Stimulated activated naive B cell treated with anti-CD40 and anti-IgM and Interleukin-4, amounts not matched to agents 10 μg/mL and 1 μg/mL and 100 μg/mL, for 72 hours (primary cell): ENCODE data around the gene CAPZB.

Experiments
- ATAC-seq, 2 donors: fragments of 150-1000 bp; cut with Tn5 transposase; replicated peaks; 2 replicates each; pipeline ENCODE4 v1.10.0; 2021; ENCODE audit warnings: moderate library complexity in 1 of 2
- DNase-seq: peaks from one replicate; pipeline ENCODE4 v3.0.0; 2021
- H3K27ac Mint-ChIP-seq: one replicate; pipeline ENCODE4 v1.8.0; 2022; ENCODE audit warnings: mild to moderate bottlenecking, mixed read lengths
- H3K27me3 Mint-ChIP-seq, 2 donors: one replicate each; pipeline ENCODE4 v1.8.0; 2022; ENCODE audit warnings: mixed read lengths in 2 of 2
- H3K36me3 Mint-ChIP-seq, 2 donors: one replicate each; pipeline ENCODE4 v1.8.0; 2022; ENCODE audit warnings: mixed read lengths in 2 of 2, mild to moderate bottlenecking in 1 of 2
- H3K4me1 Mint-ChIP-seq, 2 donors: one replicate each; pipeline ENCODE4 v1.8.0; 2022; ENCODE audit warnings: mixed read lengths in 2 of 2, mild to moderate bottlenecking in 1 of 2
- H3K4me3 Mint-ChIP-seq, 2 donors: one replicate each; pipeline ENCODE4 v1.8.0; 2022; ENCODE audit warnings: mild to moderate bottlenecking in 2 of 2, mixed read lengths in 2 of 2, moderate library complexity in 1 of 2
- H3K9me3 Mint-ChIP-seq, 2 donors: one replicate each; pipeline ENCODE4 v1.8.0; 2022; ENCODE audit warnings: mixed read lengths in 2 of 2, mild to moderate bottlenecking in 1 of 2

Gene CAPZB

DNA sequence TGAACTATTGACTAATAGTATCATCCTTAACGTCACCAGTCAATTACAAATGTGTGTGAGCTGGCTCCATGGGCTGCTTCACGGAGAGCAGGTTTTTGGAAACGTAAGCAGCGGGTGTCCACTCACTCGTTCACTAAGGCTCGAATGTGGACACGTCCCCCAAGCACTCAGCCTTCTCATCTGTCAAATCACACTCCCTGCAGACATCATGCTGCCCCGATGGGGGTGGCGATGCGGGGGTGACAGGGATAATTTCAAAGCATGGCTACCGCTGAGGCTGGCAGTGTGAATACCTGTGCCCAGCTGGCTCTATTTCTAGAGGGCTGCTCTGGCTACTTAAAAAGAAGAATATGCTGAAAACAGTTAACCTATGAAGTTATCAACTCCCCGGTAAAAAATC lies 71.3 kb downstream of the CAPZB start:
- no peaks in the 10 kb centered on the region for H3K27me3 Mint-ChIP-seq
- H3K36me3 Mint-ChIP-seq: peaks cover 39 to 50% of the 10 kb centered on the region in 2 donors
- H3K27ac Mint-ChIP-seq: peak overlapping the region; percentile 9
- DNase-seq: no peak
- H3K4me3 Mint-ChIP-seq: no peak overlapping the region
- ATAC-seq: no peak
- peaks cover 31 to 61% of the 10 kb centered on the region in 2 donors for H3K4me1 Mint-ChIP-seq
- H3K9me3 Mint-ChIP-seq: no peaks in the 10 kb centered on the region

- Mint-ChIP-seq H3K4me1 (peaks cover 24 to 54% of the 10 kb centered on the region in 2 donors), H3K27me3 (no peaks in the 10 kb centered on the region), H3K27ac (peak overlapping the region; percentile 47), H3K9me3 (no peaks in the 10 kb centered on the region), H3K4me3 (no peak overlapping the region), H3K36me3 (peaks cover 27 to 45% of the 10 kb centered on the region in 2 donors)
- ATAC-seq (no peak), DNase-seq (no peak)
Measured at GRCh38 chr1:19412654-19413053, 72.7 kb downstream of the CAPZB start.

DNA sequence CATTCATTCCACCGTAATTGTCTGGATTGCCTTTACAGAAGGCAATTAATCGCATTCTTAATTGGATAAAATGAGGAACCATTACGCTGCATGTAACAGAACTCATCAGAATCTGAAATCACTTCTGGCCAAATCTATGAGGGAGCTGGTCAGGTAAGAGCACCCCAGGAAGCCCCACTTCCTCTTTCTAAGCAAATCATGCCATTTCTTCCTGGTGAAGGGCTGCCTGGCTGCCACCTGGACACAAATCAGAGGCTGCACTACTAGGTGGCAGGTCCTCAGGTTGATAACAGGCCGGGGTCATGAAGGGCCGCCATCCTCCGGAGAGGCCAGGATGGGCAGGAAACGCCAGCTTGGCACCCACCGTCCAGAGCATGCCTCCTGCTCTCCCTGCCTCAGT lies 73.7 kb downstream of the CAPZB start:
- H3K27ac Mint-ChIP-seq: peak overlapping the region; percentile 67
- no peak for DNase-seq
- ATAC-seq: peak; percentile 89 to 92

DNA sequence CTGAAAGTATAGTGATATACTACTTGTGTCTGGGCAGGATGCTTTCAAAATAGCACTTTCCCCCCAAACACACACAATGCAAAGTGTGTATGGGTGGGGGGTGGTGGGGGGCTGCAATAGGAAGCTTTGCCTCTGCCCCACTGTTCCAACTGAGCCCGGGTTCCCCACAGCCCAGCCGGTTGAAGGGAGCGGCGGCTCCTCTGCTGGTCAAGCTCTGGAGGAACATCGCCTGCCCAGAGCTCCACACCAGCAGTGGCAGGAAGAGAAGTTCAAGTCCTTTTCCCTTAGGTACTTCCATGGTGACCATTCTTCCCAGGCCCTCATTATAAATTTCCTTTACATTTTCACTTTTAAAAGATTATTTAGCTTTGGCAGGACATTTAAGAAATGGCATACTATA lies 74.9 kb downstream of the CAPZB start:
- Mint-ChIP-seq H3K9me3 (no peaks in the 10 kb centered on the region), H3K27ac (no peak overlapping the region), H3K27me3 (no peaks in the 10 kb centered on the region), H3K4me3 (no peak overlapping the region), H3K4me1 (peaks cover 28 to 60% of the 10 kb centered on the region in 2 donors), H3K36me3 (peaks cover 26 to 47% of the 10 kb centered on the region in 2 donors)
- DNase-seq (no peak), ATAC-seq (no peak)

More for the DNA sequence above, 73.7 kb downstream of the CAPZB start:
- H3K36me3 Mint-ChIP-seq: peaks cover 24 to 47% of the 10 kb centered on the region in 2 donors
- no peaks in the 10 kb centered on the region for H3K9me3 Mint-ChIP-seq
- H3K4me3 Mint-ChIP-seq: no peak overlapping the region
- peaks cover 25 to 53% of the 10 kb centered on the region in 2 donors for H3K4me1 Mint-ChIP-seq
- H3K27me3 Mint-ChIP-seq: no peaks in the 10 kb centered on the region

DNA sequence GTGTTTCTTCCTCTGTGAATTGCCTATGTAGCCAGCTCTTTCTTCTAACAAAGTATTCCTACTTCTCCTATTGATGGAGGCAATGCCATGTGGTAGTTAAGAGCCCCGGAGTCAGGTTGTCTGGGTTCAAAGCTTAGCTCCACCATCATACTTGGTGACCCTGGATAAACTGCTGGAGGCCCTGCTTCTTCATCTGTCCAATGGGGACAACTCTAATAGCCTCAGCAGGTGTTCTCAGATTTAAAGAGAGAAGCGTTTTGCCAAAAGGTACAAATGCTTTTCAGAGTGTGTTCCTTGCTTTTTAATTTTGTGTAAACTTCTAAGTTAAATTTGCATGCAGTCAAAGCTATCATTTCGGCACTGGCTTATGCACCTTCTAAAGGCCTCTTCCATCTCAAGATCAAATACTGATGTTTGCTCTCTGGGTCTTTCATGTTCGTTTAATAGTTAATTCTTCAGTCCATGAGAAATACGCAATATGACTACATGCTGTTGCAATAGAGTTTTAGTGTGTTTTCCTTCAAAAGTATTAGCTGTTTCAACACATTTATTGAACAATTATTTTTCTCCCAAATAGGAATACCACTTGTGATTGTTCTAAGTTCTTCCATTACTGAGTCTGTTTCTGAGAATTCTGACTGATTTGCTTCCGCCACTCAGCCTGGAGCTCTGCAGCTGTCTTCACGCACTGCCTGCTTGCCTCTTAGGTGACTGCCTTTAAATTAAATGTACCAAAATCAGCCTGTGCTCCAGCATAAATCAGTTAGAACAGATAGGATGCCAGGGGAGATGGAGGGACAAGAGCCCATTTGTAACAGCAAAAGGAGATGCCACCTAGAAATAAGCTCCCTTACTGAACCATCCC lies 75.6 kb downstream of the CAPZB start:
- H3K9me3 Mint-ChIP-seq: no peaks in the 10 kb centered on the region
- DNase-seq (no peak), ATAC-seq (no peak)
- peaks cover 29 to 67% of the 10 kb centered on the region in 2 donors for H3K4me1 Mint-ChIP-seq
- no peak overlapping the region for H3K27ac Mint-ChIP-seq
- H3K4me3 Mint-ChIP-seq: no peak overlapping the region
- H3K36me3 Mint-ChIP-seq: peaks cover 30 to 49% of the 10 kb centered on the region in 2 donors
- no peaks in the 10 kb centered on the region for H3K27me3 Mint-ChIP-seq

- Mint-ChIP-seq H3K9me3 (no peaks in the 10 kb centered on the region), H3K27ac (peak overlapping the region; percentile 89)
- no peak for ATAC-seq
Measured at GRCh38 chr1:19407494-19408096, 77.7 kb downstream of the CAPZB start.

GRCh38 chr1:19406680-19407079 lies 78.7 kb downstream of the CAPZB start:
- ATAC-seq (no peak), DNase-seq (no peak)
- H3K27me3 Mint-ChIP-seq: no peaks in the 10 kb centered on the region
- H3K9me3 Mint-ChIP-seq: no peaks in the 10 kb centered on the region
- H3K36me3 Mint-ChIP-seq: peaks cover 39 to 58% of the 10 kb centered on the region in 2 donors
- H3K27ac Mint-ChIP-seq: no peak overlapping the region
- H3K4me1 Mint-ChIP-seq: peaks cover 33 to 68% of the 10 kb centered on the region in 2 donors
- no peak overlapping the region for H3K4me3 Mint-ChIP-seq

More at GRCh38 chr1:19407494-19408096, 77.7 kb downstream of the CAPZB start:
- DNase-seq: no peak
- no peaks in the 10 kb centered on the region for H3K27me3 Mint-ChIP-seq
- H3K36me3 Mint-ChIP-seq: peaks cover 38 to 62% of the 10 kb centered on the region in 2 donors
- H3K4me1 Mint-ChIP-seq: peaks cover 33 to 70% of the 10 kb centered on the region in 2 donors
- no peak overlapping the region for H3K4me3 Mint-ChIP-seq

GRCh38 chr1:19405761-19406487 lies 79.4 kb downstream of the CAPZB start:
- DNase-seq (no peak), ATAC-seq (no peak)
- no peak overlapping the region for H3K4me3 Mint-ChIP-seq
- H3K9me3 Mint-ChIP-seq: no peaks in the 10 kb centered on the region
- peak overlapping the region; percentile 32 for H3K27ac Mint-ChIP-seq
- no peaks in the 10 kb centered on the region for H3K27me3 Mint-ChIP-seq
- peaks cover 38 to 62% of the 10 kb centered on the region in 2 donors for H3K36me3 Mint-ChIP-seq
- peaks cover 32 to 69% of the 10 kb centered on the region in 2 donors for H3K4me1 Mint-ChIP-seq

DNA sequence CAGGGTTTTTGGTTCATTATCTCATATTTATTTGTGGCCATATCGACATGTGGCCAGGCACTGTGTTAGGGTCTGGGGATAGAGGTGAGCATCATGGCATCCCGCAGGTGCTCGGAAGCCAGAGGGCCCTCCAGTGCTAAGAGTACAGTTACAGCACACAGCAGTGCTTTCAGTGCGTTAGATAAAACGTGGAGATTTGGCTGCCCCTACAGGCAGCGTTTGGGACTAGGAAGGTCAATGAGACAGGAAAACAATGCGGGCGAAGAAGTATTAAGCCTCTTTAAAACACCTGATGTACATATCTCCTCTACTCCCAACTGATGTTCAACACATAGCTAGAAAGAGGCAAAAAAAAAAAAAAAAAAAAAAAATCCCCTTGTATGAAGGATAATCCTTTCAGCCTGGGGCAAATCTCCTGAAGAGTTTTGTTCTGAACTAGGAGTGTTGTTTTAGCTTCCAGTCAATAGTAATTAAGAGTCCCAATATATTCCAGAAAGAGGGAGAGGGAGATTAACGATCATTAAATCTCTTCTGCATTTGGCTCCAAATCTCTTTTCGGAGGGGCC lies 80.1 kb downstream of the CAPZB start:
- H3K4me3 Mint-ChIP-seq: no peak overlapping the region
- H3K9me3 Mint-ChIP-seq: no peaks in the 10 kb centered on the region
- peaks cover 35 to 70% of the 10 kb centered on the region in 2 donors for H3K4me1 Mint-ChIP-seq
- no peaks in the 10 kb centered on the region for H3K27me3 Mint-ChIP-seq
- H3K36me3 Mint-ChIP-seq: peaks cover 41 to 65% of the 10 kb centered on the region in 2 donors
- H3K27ac Mint-ChIP-seq: no peak overlapping the region
- DNase-seq: no peak
- ATAC-seq: no peak

DNA sequence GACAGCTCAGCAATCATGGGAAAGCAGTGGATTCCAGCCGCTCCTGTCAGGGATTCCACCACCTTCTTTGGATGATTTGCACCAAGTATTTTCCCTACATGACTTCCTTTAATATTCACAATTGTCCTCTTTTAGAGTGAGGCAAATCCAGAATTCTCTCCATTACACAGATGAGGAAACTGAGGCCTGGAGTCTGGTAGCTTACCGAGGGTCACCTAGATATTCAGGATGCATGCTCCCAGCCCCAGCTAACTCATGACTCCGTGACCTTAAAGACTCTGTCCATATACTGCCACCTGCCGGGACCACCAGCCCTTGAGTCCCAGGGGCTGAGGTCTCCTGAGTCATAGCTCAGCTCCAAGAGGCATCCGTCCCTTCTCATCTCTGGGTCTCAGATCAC lies 80.6 kb downstream of the CAPZB start:
- no peak overlapping the region for H3K4me3 Mint-ChIP-seq
- no peaks in the 10 kb centered on the region for H3K9me3 Mint-ChIP-seq
- H3K27ac Mint-ChIP-seq: peak overlapping the region; percentile 25
- H3K4me1 Mint-ChIP-seq: peaks cover 35 to 75% of the 10 kb centered on the region in 2 donors
- H3K36me3 Mint-ChIP-seq: peaks cover 39 to 61% of the 10 kb centered on the region in 2 donors
- ATAC-seq (no peak), DNase-seq (no peak)
- H3K27me3 Mint-ChIP-seq: no peaks in the 10 kb centered on the region

DNA sequence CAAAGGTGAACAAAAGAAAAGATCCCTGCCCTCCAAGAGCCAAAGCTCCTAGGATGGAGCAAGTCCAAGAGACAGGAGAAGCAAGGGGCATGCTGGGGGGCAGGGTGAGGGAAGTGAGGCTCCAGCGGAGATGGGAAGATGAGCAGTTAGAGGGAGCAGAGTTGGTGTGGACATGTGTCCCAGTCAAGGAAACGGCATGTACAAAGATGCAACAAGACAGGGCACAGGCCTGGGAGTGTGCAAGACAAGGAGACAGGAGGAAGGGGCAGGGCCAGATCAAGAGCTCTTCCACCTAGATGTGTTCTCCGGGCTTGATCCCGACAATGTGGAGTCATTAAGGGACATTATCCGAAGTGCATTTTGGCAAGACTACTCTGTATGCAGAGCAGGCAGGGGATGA lies 82.1 kb downstream of the CAPZB start:
- H3K9me3 Mint-ChIP-seq: no peaks in the 10 kb centered on the region
- H3K27me3 Mint-ChIP-seq: no peaks in the 10 kb centered on the region
- H3K36me3 Mint-ChIP-seq: peaks cover 40 to 62% of the 10 kb centered on the region in 2 donors
- H3K4me1 Mint-ChIP-seq: peaks cover 40 to 86% of the 10 kb centered on the region in 2 donors
- H3K27ac Mint-ChIP-seq: peak overlapping the region; percentile 70
- no peak for DNase-seq
- ATAC-seq: no peak
- H3K4me3 Mint-ChIP-seq: no peak overlapping the region

- Mint-ChIP-seq H3K27ac (peak overlapping the region; percentile 37), H3K4me1 (peaks cover 39 to 76% of the 10 kb centered on the region in 2 donors), H3K9me3 (no peaks in the 10 kb centered on the region), H3K27me3 (no peaks in the 10 kb centered on the region), H3K36me3 (peaks cover 40 to 58% of the 10 kb centered on the region in 2 donors), H3K4me3 (no peak overlapping the region)
- DNase-seq (no peak), ATAC-seq (no peak)
Measured at GRCh38 chr1:19402031-19402813, 83.1 kb downstream of the CAPZB start.

GRCh38 chr1:19401535-19401889 lies 83.8 kb downstream of the CAPZB start:
- Mint-ChIP-seq H3K27me3 (no peaks in the 10 kb centered on the region), H3K27ac (no peak overlapping the region), H3K9me3 (no peaks in the 10 kb centered on the region), H3K4me3 (no peak overlapping the region), H3K36me3 (peaks cover 38 to 56% of the 10 kb centered on the region in 2 donors), H3K4me1 (peaks cover 38 to 72% of the 10 kb centered on the region in 2 donors)
- no peak for ATAC-seq
- no peak for DNase-seq
